ENCODE data around the gene NLK. TPM values are rescaled to one million over a fixed set of nuclear protein-coding genes. Genes with fewer than 3 reads are reported as not detected.
A peak's percentile ranks its signal among the peaks of the same experiment; 100 is the strongest.

NLK gene
- total and polyA plus RNA-seq, 2 of the 4 experiments (the other 2 are of a cell fraction) = 15.3 to 23.3 TPM

DNA sequence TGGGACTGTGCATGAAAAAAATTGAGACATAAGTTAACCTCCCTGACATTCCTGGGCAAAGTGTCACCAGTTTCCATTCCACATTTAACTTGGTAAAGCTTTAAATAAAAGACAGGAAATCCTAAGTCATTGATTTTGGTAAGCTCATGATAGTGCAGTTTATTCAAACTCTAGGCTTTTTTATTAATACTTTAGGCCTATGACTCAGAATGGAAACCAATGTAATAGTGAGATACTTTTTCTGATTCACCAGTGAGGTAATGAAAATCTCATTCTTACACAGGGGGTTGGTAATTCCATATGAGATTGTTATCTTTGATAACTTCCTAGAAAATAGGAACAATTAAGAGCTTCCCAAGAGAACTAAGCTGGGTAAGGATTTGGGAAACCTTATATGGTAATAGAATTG is 91.1 kb downstream of the NLK start:
- H2AK5ac ChIP-seq (ENCODE audit: low read depth, low read length) = no peak overlapping the region
- H4K8ac ChIP-seq (ENCODE audit: low read depth in 2 of 2, low read length in 2 of 2) = peak overlapping the region in 1 of 2 experiments; percentile 79; a peak in 1 of 4 replicates
- POLR2A ChIA-PET (ENCODE audit: unreplicated experiment) = no interaction called here
- TF ChIP-seq CHD1 (IDR thresholded peaks at IDR 0.05; ENCODE audit: low read depth, low read length) (no peak), MXI1 (IDR thresholded peaks at IDR 0.05; ENCODE audit: borderline replicate concordance, low read depth, low read length) (no peak), MAZ (IDR thresholded peaks at IDR 0.05; ENCODE audit: borderline replicate concordance, low read depth, low read length) (no peak), RFX5 (IDR thresholded peaks at IDR 0.05; ENCODE audit: low read depth, low read length) (no peak), FOS (IDR thresholded peaks at IDR 0.05; ENCODE audit: low read depth, low read length) (peak; percentile 65), NFE2L2 (IDR thresholded peaks at IDR 0.05; ENCODE audit: low read depth, low read length) (peak; percentile 54), RAD21 (IDR thresholded peaks at IDR 0.05; ENCODE audit: low read length) (no peak), SMC3 (IDR thresholded peaks at IDR 0.05; ENCODE audit: low read depth, low read length) (no peak), MAFK (IDR thresholded peaks at IDR 0.05; ENCODE audit: low read depth, low read length) (peak; percentile 44; the same call in 1 of the 2 replicates), RCOR1 (IDR thresholded peaks at IDR 0.05; ENCODE audit: insufficient replicate concordance, low read length) (no peak), BHLHE40 (IDR thresholded peaks at IDR 0.05; ENCODE audit: low read depth, low read length) (no peak), CEBPB (IDR thresholded peaks at IDR 0.05; ENCODE audit: low read depth, low read length) (peak; percentile 1; the same call in 1 of the 2 replicates)
- TF ChIP-seq, protein P1, sequence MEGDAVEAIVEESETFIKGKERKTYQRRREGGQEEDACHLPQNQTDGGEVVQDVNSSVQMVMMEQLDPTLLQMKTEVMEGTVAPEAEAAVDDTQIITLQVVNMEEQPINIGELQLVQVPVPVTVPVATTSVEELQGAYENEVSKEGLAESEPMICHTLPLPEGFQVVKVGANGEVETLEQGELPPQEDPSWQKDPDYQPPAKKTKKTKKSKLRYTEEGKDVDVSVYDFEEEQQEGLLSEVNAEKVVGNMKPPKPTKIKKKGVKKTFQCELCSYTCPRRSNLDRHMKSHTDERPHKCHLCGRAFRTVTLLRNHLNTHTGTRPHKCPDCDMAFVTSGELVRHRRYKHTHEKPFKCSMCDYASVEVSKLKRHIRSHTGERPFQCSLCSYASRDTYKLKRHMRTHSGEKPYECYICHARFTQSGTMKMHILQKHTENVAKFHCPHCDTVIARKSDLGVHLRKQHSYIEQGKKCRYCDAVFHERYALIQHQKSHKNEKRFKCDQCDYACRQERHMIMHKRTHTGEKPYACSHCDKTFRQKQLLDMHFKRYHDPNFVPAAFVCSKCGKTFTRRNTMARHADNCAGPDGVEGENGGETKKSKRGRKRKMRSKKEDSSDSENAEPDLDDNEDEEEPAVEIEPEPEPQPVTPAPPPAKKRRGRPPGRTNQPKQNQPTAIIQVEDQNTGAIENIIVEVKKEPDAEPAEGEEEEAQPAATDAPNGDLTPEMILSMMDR (conservative IDR thresholded peaks at IDR 0.05; ENCODE audit: low read depth, low read length) = no peak
- peak overlapping the region; percentile 34; the same call in 1 of the 2 replicates for H3K23ac ChIP-seq (ENCODE audit: low read depth, low read length)
- H3K36me3 ChIP-seq (ENCODE audit: control insufficient read depth, insufficient read depth, low read length) = peaks cover 14% of the 10 kb centered on the region
- H3K79me1 ChIP-seq (ENCODE audit: low read depth in 1 of 2, low read length in 2 of 2) = peaks cover 7 to 31% of the 10 kb centered on the region in 2 experiments; a peak in 3 of 4 replicates
- dilution Hi-C loops (cut with HindIII; ENCODE audit: low sequenced_read_pairs, unreplicated experiment) = no loop called here
- CTCF ChIA-PET = interaction anchor here (0.9 kb wide), 1 partner anchor 70 kb away, joined by 4 read pairs; no protein-coding TSS in a partner anchor
- no peak overlapping the region for H3K4me3 ChIP-seq (ENCODE audit: insufficient read depth, low read depth, low read length)
- H2BK5ac ChIP-seq (ENCODE audit: low read depth, low read length, poor library complexity, severe bottlenecking) = peak overlapping the region; percentile 79
- no peaks in the 10 kb centered on the region for H3K27me3 ChIP-seq (ENCODE audit: control insufficient read depth, insufficient read depth, low read length)
- no peak overlapping the region for H4K5ac ChIP-seq (ENCODE audit: low read depth, low read length)
- no peak overlapping the region for H2BK15ac ChIP-seq (ENCODE audit: low read depth, low read length)
- no TSS peak for BruUV-seq (replicated peaks)
- peak overlapping the region; percentile 82; the same call in 1 of the 2 replicates for H2BK120ac ChIP-seq (ENCODE audit: low read depth, low read length)
- in situ Hi-C loops (cut with MboI; ENCODE audit: low sequenced_read_pairs) = no loop called here
- H2AFZ ChIP-seq (replicated peaks; ENCODE audit: low read length, poor library complexity) = no peak overlapping the region
- intact Hi-C loops (cut with micrococcal nuclease) = no loop called here
- peaks cover 1% of the 10 kb centered on the region; the same call in 1 of the 2 replicates for H3K4me1 ChIP-seq (ENCODE audit: control insufficient read depth, insufficient read depth, low read length)
- no peaks in the 10 kb centered on the region for H4K20me1 ChIP-seq (ENCODE audit: insufficient read depth, low read length)
- peak overlapping the region; percentile 39; the same call in 1 of the 2 replicates for H2BK20ac ChIP-seq (ENCODE audit: low read depth, low read length)
- no peak overlapping the region for H3K4me2 ChIP-seq (ENCODE audit: low read depth, low read length)
- H4K91ac ChIP-seq (ENCODE audit: insufficient read depth, low read depth, low read length) = no peak overlapping the region; the same call in 1 of the 2 replicates
- H3K9me1 ChIP-seq (ENCODE audit: insufficient read depth, low read length) = 0 out of 2 replicates have a peak, but pooled peaks cover 5% of the 10 kb centered on the region
- no peak overlapping the region for H3K9ac ChIP-seq (ENCODE audit: low read depth, low read length)
- no peak overlapping the region for H3K56ac ChIP-seq (ENCODE audit: extremely low read depth, insufficient read depth, low read length)
- no peak overlapping the region for H2AK9ac ChIP-seq (replicated peaks; ENCODE audit: low read depth, low read length, poor library complexity)
- DNase-seq = peak; percentile 89
- no peaks in the 10 kb centered on the region for H3K9me3 ChIP-seq (ENCODE audit: control insufficient read depth, insufficient read depth, low read length)
- ATAC-seq (ENCODE audit: low read depth) = peak; percentile 69
- no peak overlapping the region for H3K14ac ChIP-seq (replicated peaks; ENCODE audit: low read depth, low read length)
- peak overlapping the region; percentile 82; the same call in 1 of the 2 replicates for H3K4ac ChIP-seq (ENCODE audit: low read depth, low read length)
- H3K18ac ChIP-seq (ENCODE audit: low read depth, low read length) = no peak overlapping the region
- no peak overlapping the region for H3K27ac ChIP-seq (ENCODE audit: insufficient read depth, low read length)

Data from IMR-90 (cell line).